IMR-90 (cell line): Measurements from ENCODE around the gene TFB1M. TPM values are rescaled to one million over a fixed set of nuclear protein-coding genes. Genes with fewer than 3 reads are reported as not detected.

ENCODE experiments used
- ATAC-seq: fragments of 200-7000 bp; cut with Tn5 transposase; 2 replicates; pipeline ENCODE4 v1.9.1; 2020; ENCODE audit warnings: low read depth, mild to moderate bottlenecking, moderate library complexity
- BruUV-seq: library from RNA; stranded (reverse); fragments of 400-500 nt; replicated peaks from 2 replicates; lab custom pipeline; 2021; lab: Mats Ljungman, UMichigan
- CTCF ChIA-PET: fragments of 300-600 bp; formaldehyde crosslinking; extraction: SDS; loops from one replicate; lab custom pipeline; 2021; ENCODE audit warnings: antibody characterized with exemption; lab: Yijun Ruan, JAX
- POLR2A ChIA-PET: fragments of 300-600 bp; sonication (Branson Sonifier 250); formaldehyde crosslinking; loops from one replicate; lab custom pipeline; 2022; ENCODE audit warnings: antibody characterized with exemption; ENCODE audit not compliant: unreplicated experiment; lab: Charles Lee
- DNase-seq: peaks from one replicate; pipeline ENCODE4 v3.0.0; 2013
- H2AFZ ChIP-seq: replicated peaks from 2 replicates; pipeline ENCODE3; 2013; ENCODE audit warnings: low read length, mild to moderate bottlenecking; ENCODE audit not compliant: poor library complexity
- H2AK5ac ChIP-seq: 2 replicates; pipeline ENCODE4 v1.6.1; 2013; ENCODE audit warnings: low read depth, low read length, inconsistent platforms
- H2AK9ac ChIP-seq: replicated peaks from 2 replicates; pipeline ENCODE3; 2013; ENCODE audit warnings: mild to moderate bottlenecking, low read depth, low read length, moderate library complexity; ENCODE audit not compliant: poor library complexity
- H2BK120ac ChIP-seq: 2 replicates; pipeline ENCODE4 v1.6.1; 2013; ENCODE audit warnings: low read depth, low read length, inconsistent platforms
- H2BK15ac ChIP-seq: 3 replicates; pipeline ENCODE4 v1.6.1; 2013; ENCODE audit warnings: low read depth, low read length, inconsistent platforms
- H2BK20ac ChIP-seq: 2 replicates; pipeline ENCODE4 v1.6.1; 2013; ENCODE audit warnings: low read depth, mild to moderate bottlenecking, inconsistent platforms, low read length, moderate library complexity
- H2BK5ac ChIP-seq: 2 replicates; pipeline ENCODE4 v1.6.1; 2013; ENCODE audit warnings: mild to moderate bottlenecking, low read depth, low read length, inconsistent platforms; ENCODE audit not compliant: poor library complexity, severe bottlenecking
- H3K14ac ChIP-seq: replicated peaks from 2 replicates; pipeline ENCODE4 v1.6.1; 2013; ENCODE audit warnings: low read depth, low read length, inconsistent platforms
- H3K18ac ChIP-seq: 2 replicates; pipeline ENCODE4 v1.6.1; 2013; ENCODE audit warnings: low read depth, low read length, control low read depth
- H3K23ac ChIP-seq: 2 replicates; pipeline ENCODE4 v1.6.1; 2013; ENCODE audit warnings: low read depth, low read length, inconsistent platforms
- H3K27ac ChIP-seq: 2 replicates; pipeline ENCODE4 v1.5.1; 2013; ENCODE audit warnings: mild to moderate bottlenecking, control low read depth, low read length; ENCODE audit not compliant: insufficient read depth
- H3K27me3 ChIP-seq: 2 replicates; pipeline ENCODE4 v1.6.1; 2013; ENCODE audit warnings: low read length; ENCODE audit not compliant: control insufficient read depth, insufficient read depth
- H3K36me3 ChIP-seq: 2 replicates; pipeline ENCODE4 v1.6.1; 2013; ENCODE audit warnings: low read length, mixed read lengths; ENCODE audit not compliant: control insufficient read depth, insufficient read depth
- H3K4ac ChIP-seq: 2 replicates; pipeline ENCODE4 v1.6.1; 2013; ENCODE audit warnings: low read depth, low read length, inconsistent platforms
- H3K4me1 ChIP-seq: 2 replicates; pipeline ENCODE4 v1.6.1; 2013; ENCODE audit warnings: low read length, mixed read lengths; ENCODE audit not compliant: control insufficient read depth, insufficient read depth
- H3K4me2 ChIP-seq: 2 replicates; pipeline ENCODE4 v1.6.1; 2013; ENCODE audit warnings: low read depth, mild to moderate bottlenecking, control low read depth, low read length, moderate library complexity
- H3K4me3 ChIP-seq: 2 replicates; pipeline ENCODE4 v1.5.1; 2013; ENCODE audit warnings: low read depth, mild to moderate bottlenecking, control low read depth, low read length, moderate library complexity; ENCODE audit not compliant: insufficient read depth
- H3K56ac ChIP-seq: 2 replicates; pipeline ENCODE4 v1.6.1; 2013; ENCODE audit warnings: low read length, inconsistent platforms; ENCODE audit not compliant: insufficient read depth; ENCODE audit errors: extremely low read depth
- H3K79me1 ChIP-seq, 2 experiments: 2 replicates each; pipeline ENCODE4 v1.6.1; 2013; ENCODE audit warnings: low read length in 2 of 2, inconsistent platforms in 1 of 2, low read depth in 1 of 2
- H3K9ac ChIP-seq: 2 replicates; pipeline ENCODE4 v1.6.1; 2013; ENCODE audit warnings: low read depth, low read length, control low read depth
- H3K9me1 ChIP-seq: 2 replicates; pipeline ENCODE4 v1.6.1; 2013; ENCODE audit warnings: low read length, inconsistent platforms; ENCODE audit not compliant: insufficient read depth
- H3K9me3 ChIP-seq: 2 replicates; pipeline ENCODE4 v1.6.1; 2013; ENCODE audit warnings: low read length; ENCODE audit not compliant: control insufficient read depth, insufficient read depth
- H4K20me1 ChIP-seq: 2 replicates; pipeline ENCODE4 v1.6.1; 2013; ENCODE audit warnings: low read length, inconsistent platforms; ENCODE audit not compliant: insufficient read depth
- H4K5ac ChIP-seq: 2 replicates; pipeline ENCODE4 v1.6.1; 2013; ENCODE audit warnings: mild to moderate bottlenecking, low read depth, low read length, control low read depth
- H4K8ac ChIP-seq, 2 experiments: 2 replicates each; pipeline ENCODE4 v1.6.1; 2013; ENCODE audit warnings: low read depth in 2 of 2, low read length in 2 of 2, control low read depth in 1 of 2, inconsistent platforms in 1 of 2
- H4K91ac ChIP-seq: 2 replicates; pipeline ENCODE4 v1.6.1; 2013; ENCODE audit warnings: low read depth, low read length, inconsistent platforms; ENCODE audit not compliant: insufficient read depth
- FOS ChIP-seq: fragments of 150-350 bp; IDR thresholded peaks from 2 replicates; pipeline ENCODE4 v1.6.1; 2016; ENCODE audit warnings: low read depth, low read length
- MAFK ChIP-seq: IDR thresholded peaks from 2 replicates; pipeline ENCODE4 v1.6.1; 2012; ENCODE audit warnings: low read depth, low read length, improper control_type of control experiment
- MAZ ChIP-seq: IDR thresholded peaks from 2 replicates; pipeline ENCODE4 v1.6.1; 2012; ENCODE audit warnings: low read depth, mild to moderate bottlenecking, low read length, improper control_type of control experiment, moderate library complexity, borderline replicate concordance
- SMC3 ChIP-seq: fragments of 150-350 bp; IDR thresholded peaks from 2 replicates; pipeline ENCODE4 v1.6.1; 2016; ENCODE audit warnings: low read depth, mild to moderate bottlenecking, antibody characterized with exemption, low read length, moderate library complexity
- WGBS, 2 experiments: methylation state at CpG; one replicate each; pipeline versions ENCODE4 v1.1.5 to v1.1.7; 2013; ENCODE audit warnings: missing lambda C conversion rate in 2 of 2; ENCODE audit not compliant: insufficient read length in 1 of 2; ENCODE audit errors: extremely low coverage in 2 of 2; 5-methylcytosine and 5-hydroxymethylcytosine counted together
- dilution Hi-C: fragments of 300-500 bp; cut with HindIII; formaldehyde crosslinking; loops from one replicate; pipeline ENCODE4 v1.14.3; 2018; ENCODE audit warnings: low sequenced_read_pairs; ENCODE audit not compliant: unreplicated experiment
- in situ Hi-C: fragments of 300-500 bp; cut with MboI; formaldehyde crosslinking; loops from 3 replicates; pipeline ENCODE4 v1.14.3; 2019; ENCODE audit warnings: low sequenced_read_pairs, inconsistent platforms, mixed read lengths
- intact Hi-C: fragments of 100-400 bp; cut with micrococcal nuclease; formaldehyde crosslinking; loops from 2 replicates; pipeline ENCODE4 v1.10.0; 2022
- polyA plus RNA-seq, 3 experiments: library from polyadenylated mRNA; depleted of rRNA; stranded (reverse); fragments of >200 nt; gene quantifications; 2 replicates each; pipeline ENCODE4 v1.2.3, GENCODE V29; 2012; ENCODE audit warnings: low replicate concordance in 1 of 3
- total RNA-seq: library from RNA; depleted of rRNA; stranded (reverse); fragments of >200 nt; gene quantifications from 2 replicates; pipeline ENCODE4 v1.2.3, GENCODE V29; 2012

TFB1M gene
- total and polyA plus RNA-seq, 2 of the 4 experiments (the other 2 are of a cell fraction), result 18.1 to 22.4 TPM

DNA sequence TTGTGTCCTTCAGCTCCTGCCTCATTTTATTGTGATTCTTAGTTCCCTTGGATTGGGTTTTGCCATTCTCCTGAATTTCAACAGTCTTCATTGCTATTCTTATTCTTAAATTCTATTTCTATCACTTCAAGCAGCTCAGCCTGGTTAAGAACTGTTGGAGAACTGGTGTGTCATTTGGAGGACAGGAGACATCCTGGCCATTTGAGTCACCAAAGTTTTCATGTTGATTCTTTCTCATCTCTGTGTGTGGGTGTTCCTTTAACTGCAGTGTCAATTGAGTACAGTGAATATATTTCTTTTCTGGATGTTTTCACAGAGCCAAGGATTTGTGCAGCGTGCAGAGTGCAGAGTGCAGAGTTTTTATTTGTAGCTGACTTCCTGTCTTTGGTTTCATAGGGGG, 33.5 kb upstream of the TFB1M start:
- CTCF ChIA-PET, result no interaction called here
- in situ Hi-C loops (loop anchor here (25.0 kb wide), 5 partner anchors 415 to 1840 kb away; no protein-coding TSS in a partner anchor), dilution Hi-C loops (no loop called here)

More for the DNA sequence above, 33.5 kb upstream of the TFB1M start:
- no TSS peak for BruUV-seq
- H2BK20ac ChIP-seq, result no peak overlapping the region
- H3K4me2 ChIP-seq, result no peak overlapping the region
- no peak overlapping the region; the same call in 1 of the 2 replicates for H3K18ac ChIP-seq
- no peaks in the 10 kb centered on the region for H3K27me3 ChIP-seq
- H2BK120ac ChIP-seq, result no peak overlapping the region
- TF ChIP-seq MAZ (no peak), MAFK (no peak), FOS (no peak), SMC3 (no peak)
- H3K27ac ChIP-seq, result no peak overlapping the region
- H2AK9ac ChIP-seq, result no peak overlapping the region
- H3K23ac ChIP-seq, result no peak overlapping the region
- intact Hi-C loops, result no loop called here
- no peak overlapping the region for H3K9ac ChIP-seq
- H2BK15ac ChIP-seq, result no peak overlapping the region
- H4K5ac ChIP-seq, result no peak overlapping the region
- no peaks in the 10 kb centered on the region for H3K4me1 ChIP-seq
- no peak overlapping the region for H3K56ac ChIP-seq
- DNase-seq, result no peak
- H3K9me1 ChIP-seq, result 0 out of 2 replicates have a peak, but pooled peaks cover 2% of the 10 kb centered on the region
- H3K14ac ChIP-seq, result no peak overlapping the region
- H2BK5ac ChIP-seq, result no peak overlapping the region
- no peak overlapping the region for H3K4ac ChIP-seq
- H3K4me3 ChIP-seq, result no peak overlapping the region
- H2AFZ ChIP-seq, result no peak overlapping the region
- H4K20me1 ChIP-seq, result no peaks in the 10 kb centered on the region
- WGBS, 2 experiments, result no CpG with 5 or more reads among the region's 1 CpG
- no peak for ATAC-seq
- no peak overlapping the region for H4K8ac ChIP-seq
- H3K79me1 ChIP-seq, result no peaks in the 10 kb centered on the region
- H3K36me3 ChIP-seq, result no peaks in the 10 kb centered on the region
- H3K9me3 ChIP-seq, result peaks cover 5% of the 10 kb centered on the region; the same call in 1 of the 2 replicates
- H2AK5ac ChIP-seq, result no peak overlapping the region
- POLR2A ChIA-PET, result no interaction called here
- H4K91ac ChIP-seq, result no peak overlapping the region
